ENCODE results near the gene EIF5A. TPM values are rescaled to one million over a fixed set of nuclear protein-coding genes. Genes with fewer than 3 reads are reported as not detected.
A peak's percentile ranks its signal among the peaks of the same experiment; 100 is the strongest.

The EIF5A gene
- total and polyA plus RNA-seq, 2 of the 8 experiments (the other 6 are each of a cell fraction or from before 2014, with no cell fraction given): 717 to 1,172 TPM

DNA sequence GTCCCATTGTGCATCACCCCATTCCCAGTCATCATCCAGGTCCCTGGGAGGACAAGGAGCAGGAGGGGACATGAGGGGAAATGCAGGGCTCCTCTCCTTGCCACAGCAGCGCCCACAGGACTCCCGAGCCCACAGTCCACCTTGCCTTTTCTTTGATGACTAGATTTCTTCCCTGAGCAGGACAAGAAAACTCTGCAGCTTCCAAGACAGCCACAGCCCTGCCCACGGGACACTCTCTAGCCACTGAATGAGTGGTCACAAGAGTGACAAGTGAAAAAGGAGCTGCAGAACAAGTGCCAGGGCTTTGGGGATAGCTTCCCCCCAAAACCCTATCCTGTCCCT is 17.0 kb downstream of the EIF5A start:
- H3K4me2 ChIP-seq (ENCODE audit: insufficient read depth in 1 of 2, low read depth in 2 of 2, low read length in 2 of 2): no peak overlapping the region
- no peak overlapping the region for H2BK15ac ChIP-seq (ENCODE audit: low read length)
- no peak overlapping the region for H3K9ac ChIP-seq (replicated peaks in 1 of 4; ENCODE audit: extremely low read depth in 1 of 4, low read depth in 3 of 4, low read length in 3 of 4)
- ChIA-PET CTCF (ENCODE audit: partially characterized antibody) (interaction anchor here (0.6 to 9.3 kb wide), 12 partner anchors 9 to 1959 kb away, joined by 3 to 167 read pairs (median 7); partner anchors contain the start of genes ACAP1, GPS2, NLGN2 and TMEM95), POLR2A (ENCODE audit: partially characterized antibody) (interaction anchor here (1.1 to 13.4 kb wide), 6 partner anchors 10 to 85 kb away, joined by 3 to 223 read pairs (median 6); partner anchors contain the start of genes ACAP1 and GPS2)
- H3K4me1 ChIP-seq (replicated peaks in 1 of 4; ENCODE audit: control insufficient read depth in 3 of 4, insufficient read depth in 4 of 4, low read length in 3 of 4): peaks cover 0 to 10% (median under 1%) of the 10 kb centered on the region in 4 experiments; a peak in 2 of 7 replicates
- no peak overlapping the region for H3K4ac ChIP-seq (replicated peaks; ENCODE audit: insufficient read length, low read depth, low read length)
- H3K79me1 ChIP-seq (ENCODE audit: low read depth, low read length): peaks cover 2% of the 10 kb centered on the region; the same call in 1 of the 2 replicates
- H3K9me3 ChIP-seq (ENCODE audit: insufficient read depth in 2 of 2, low read depth in 1 of 2, low read length in 1 of 2): no peaks in the 10 kb centered on the region
- no peaks in the 10 kb centered on the region; a peak in 1 of 7 replicates for H3K27me3 ChIP-seq (replicated peaks in 1 of 4; ENCODE audit: control insufficient read depth in 3 of 4, extremely low read depth in 1 of 4, insufficient read depth in 3 of 4, low read length in 3 of 4)
- H3K27ac ChIP-seq (ENCODE audit: low read depth, low read length): 0 out of 2 replicates have a peak overlapping the region, but pooled peaks have one; percentile 19
- peak overlapping the region; percentile 3; the same call in 1 of the 2 replicates for H4K8ac ChIP-seq (ENCODE audit: extremely low read depth, insufficient read depth, low read length)
- H4K5ac ChIP-seq (ENCODE audit: insufficient read length, low read depth, low read length): no peak overlapping the region
- no peak overlapping the region for H3K14ac ChIP-seq (ENCODE audit: insufficient read length)
- no peak overlapping the region for H2AK5ac ChIP-seq (ENCODE audit: low read depth, low read length)
- H3K23ac ChIP-seq (ENCODE audit: insufficient read length): no peak overlapping the region
- H2BK5ac ChIP-seq (ENCODE audit: low read depth, low read length): no peak overlapping the region
- no peak overlapping the region for H2AFZ ChIP-seq (ENCODE audit: low read length)
- TF ChIP-seq SRF (IDR thresholded peaks at IDR 0.05; ENCODE audit: low read depth, low read length) (no peak), GTF2F1 (IDR thresholded peaks at IDR 0.05; ENCODE audit: borderline replicate concordance, low read depth, low read length) (no peak), NRF1 (IDR thresholded peaks at IDR 0.05; ENCODE audit: low read depth, low read length) (no peak), POLR2A (IDR thresholded peaks at IDR 0.05; ENCODE audit: control extremely low read depth in 1 of 2, low read depth in 2 of 2, low read length in 2 of 2) (no peak), POU5F1 (IDR thresholded peaks at IDR 0.05; ENCODE audit: low read depth, low read length) (no peak)
- H3K4me3 ChIP-seq (ENCODE audit: extremely low read depth in 1 of 4, insufficient read depth in 2 of 4, low read depth in 3 of 4, low read length in 4 of 4): no peak overlapping the region
- 78% methylated on average over 3 of the region's 3 CpGs; no CpG with 5 or more reads in 1 of the 2 experiments for WGBS, 2 experiments (ENCODE audit: extremely low coverage in 1 of 2, insufficient coverage in 1 of 2, insufficient read length in 1 of 2, insufficient replicate concordance in 2 of 2, low coverage in 1 of 2, low lambda C conversion rate in 2 of 2, missing lambda C conversion rate in 1 of 2)
- peaks cover 5% of the 10 kb centered on the region for H3K23me2 ChIP-seq (ENCODE audit: low read depth, low read length)
- no peak overlapping the region for H4K91ac ChIP-seq (replicated peaks; ENCODE audit: insufficient read length, low read length)
- H3K18ac ChIP-seq (ENCODE audit: extremely low read depth, low read length): no peak overlapping the region
- no peak overlapping the region for H2BK20ac ChIP-seq (ENCODE audit: low read length)
- H3K79me2 ChIP-seq (ENCODE audit: control insufficient read depth in 1 of 2, insufficient read depth in 2 of 2, low read length in 2 of 2): peaks cover 0 to 14% of the 10 kb centered on the region in 2 experiments; a peak in 2 of 4 replicates
- H4K20me1 ChIP-seq (replicated peaks in 1 of 2; ENCODE audit: control insufficient read depth in 1 of 2, insufficient read depth in 2 of 2, low read length in 2 of 2): peaks cover 2 to 22% of the 10 kb centered on the region in 2 experiments
- no peak for FAIRE-seq
- H2BK12ac ChIP-seq (ENCODE audit: low read depth, low read length): no peak overlapping the region
- DNase-seq (ENCODE audit: low read depth in 1 of 2, low spot score in 2 of 2): no peak
- H3K56ac ChIP-seq (replicated peaks; ENCODE audit: insufficient read length, low read depth, low read length): no peak overlapping the region
- H3K36me3 ChIP-seq (ENCODE audit: control insufficient read depth in 2 of 4, insufficient read depth in 4 of 4, low read length in 3 of 4): peaks cover 26 to 45% (median 43%) of the 10 kb centered on the region in 4 experiments
- H2BK120ac ChIP-seq (replicated peaks; ENCODE audit: low read depth, low read length): no peak overlapping the region

Measured in H1 (cell line).